ENCODE measurements around the gene CBX5. TPM values are rescaled to one million over a fixed set of nuclear protein-coding genes. Genes with fewer than 3 reads are reported as not detected.

Gene CBX5
- total RNA-seq, 1 donor from 2014 or later, result 97.5 TPM

- no peak for DNase-seq (ENCODE audit: low read depth)
Measured at GRCh38 chr12:54225666-54226065, 54.3 kb downstream of the CBX5 start.

- peak; percentile 85 for DNase-seq (ENCODE audit: low read depth)
Measured at GRCh38 chr12:54222609-54223008, 57.3 kb downstream of the CBX5 start.

DNA sequence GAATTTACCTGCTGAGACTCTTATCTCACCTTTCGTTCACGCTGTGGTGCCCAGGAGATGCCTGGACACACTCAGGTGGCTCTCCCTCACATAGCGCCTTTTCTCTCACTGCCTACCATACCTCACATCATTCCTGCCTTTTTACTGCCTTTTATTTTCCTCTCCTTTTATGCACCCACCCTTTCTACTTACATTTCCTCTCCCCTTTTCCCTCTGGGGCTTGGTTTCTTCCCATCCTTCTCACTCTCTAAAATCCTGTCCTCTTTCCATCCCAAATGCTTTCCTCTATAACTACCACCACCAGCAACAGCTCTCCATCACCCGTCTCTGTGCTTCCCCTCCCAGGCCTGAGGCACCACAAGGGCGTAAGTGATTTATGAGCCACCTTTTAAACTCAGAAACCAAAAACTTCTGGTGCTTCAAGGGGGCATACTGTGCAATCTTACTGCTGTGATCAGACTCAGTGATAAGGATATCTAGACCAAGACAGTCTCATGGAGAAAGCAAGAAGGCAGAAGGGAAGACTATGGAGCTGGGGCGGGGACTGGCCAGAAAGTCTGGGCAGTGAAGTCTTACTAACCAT lies 58.4 kb downstream of the CBX5 start:
- DNase-seq (ENCODE audit: low read depth), result no peak

GRCh38 chr12:54220567-54220966 lies 59.4 kb downstream of the CBX5 start:
- DNase-seq (ENCODE audit: low read depth), result no peak

DNA sequence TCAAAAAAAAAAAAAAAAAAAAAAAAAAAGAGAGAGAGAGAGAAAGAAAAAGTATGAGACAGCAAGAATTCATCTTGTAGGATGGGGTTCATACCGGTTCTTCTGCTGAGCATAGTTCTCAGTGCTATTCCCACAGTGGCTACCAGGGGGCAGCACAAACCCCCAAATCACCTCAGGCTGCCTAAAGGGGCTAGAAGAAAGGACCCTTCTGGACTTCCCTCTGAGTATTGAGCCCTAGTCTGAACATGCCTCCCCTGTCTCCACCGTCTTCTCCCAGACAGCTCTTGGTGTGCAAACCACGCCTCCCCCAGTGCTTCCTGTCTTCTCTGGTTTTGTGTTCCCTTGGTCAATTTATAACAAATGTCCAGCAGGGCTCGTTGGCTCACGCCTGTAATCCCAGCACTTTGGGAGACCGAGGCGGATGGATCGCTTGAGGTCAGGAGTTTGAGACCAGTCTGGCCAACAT lies 59.8 kb downstream of the CBX5 start:
- DNase-seq (ENCODE audit: low read depth), result peak; percentile 79

GRCh38 chr12:54217774-54218241 lies 62.1 kb downstream of the CBX5 start:
- no peak for DNase-seq (ENCODE audit: low read depth)

- DNase-seq (ENCODE audit: low read depth), result peak; percentile 64
Measured at GRCh38 chr12:54216797-54217661, 62.9 kb downstream of the CBX5 start.

- DNase-seq (ENCODE audit: low read depth), result no peak
Measured at GRCh38 chr12:54215989-54216796, 63.7 kb downstream of the CBX5 start.

DNA sequence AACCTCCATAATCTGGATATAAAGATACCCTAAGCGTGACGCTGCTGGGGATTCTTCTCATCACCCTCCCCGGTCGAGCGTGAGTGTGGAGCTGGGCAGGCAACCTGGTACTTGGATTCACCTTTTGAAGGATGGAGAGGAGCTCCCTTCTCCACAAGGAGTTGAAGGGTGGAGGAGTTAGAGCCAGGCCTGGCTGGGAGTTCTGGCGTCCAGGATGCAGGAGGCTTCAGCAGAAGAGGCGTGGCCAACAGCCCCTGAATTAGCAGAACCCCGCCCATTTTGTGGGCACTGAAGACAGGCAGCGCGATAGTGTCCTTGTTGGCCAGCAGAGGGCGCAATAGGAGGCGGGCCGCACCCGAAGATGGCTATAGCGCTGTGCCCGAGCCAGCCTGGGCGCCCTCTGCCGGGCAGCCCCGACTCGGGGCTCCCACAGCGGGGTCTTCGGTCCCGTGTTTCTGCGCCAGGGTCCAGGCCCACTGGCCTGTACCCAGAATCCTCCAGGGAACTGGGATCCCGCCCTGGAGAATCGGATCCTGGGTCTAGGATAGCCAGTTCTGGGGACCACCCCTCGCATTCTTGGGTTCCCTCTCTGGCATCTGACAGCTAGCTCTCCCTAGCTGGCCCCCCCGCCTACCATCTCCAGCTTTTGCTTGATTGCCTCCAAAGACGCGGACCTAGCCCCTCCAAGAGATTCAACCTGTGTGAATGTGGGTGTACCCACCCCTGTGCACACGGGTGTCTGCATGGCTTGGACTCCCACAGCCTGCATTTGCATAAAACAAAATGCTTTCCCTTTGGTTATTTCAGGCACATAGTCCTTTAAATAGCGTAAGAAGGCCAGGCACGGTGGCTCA lies 65.1 kb downstream of the CBX5 start:
- DNase-seq (ENCODE audit: low read depth), result peak; percentile 83

GRCh38 chr12:54213079-54213478 lies 66.8 kb downstream of the CBX5 start:
- DNase-seq (ENCODE audit: low read depth), result no peak

GRCh38 chr12:54211920-54212319 lies 68.0 kb downstream of the CBX5 start:
- DNase-seq (ENCODE audit: low read depth), result no peak

GRCh38 chr12:54210400-54210790 lies 69.5 kb downstream of the CBX5 start:
- no peak for DNase-seq (ENCODE audit: low read depth)

DNA sequence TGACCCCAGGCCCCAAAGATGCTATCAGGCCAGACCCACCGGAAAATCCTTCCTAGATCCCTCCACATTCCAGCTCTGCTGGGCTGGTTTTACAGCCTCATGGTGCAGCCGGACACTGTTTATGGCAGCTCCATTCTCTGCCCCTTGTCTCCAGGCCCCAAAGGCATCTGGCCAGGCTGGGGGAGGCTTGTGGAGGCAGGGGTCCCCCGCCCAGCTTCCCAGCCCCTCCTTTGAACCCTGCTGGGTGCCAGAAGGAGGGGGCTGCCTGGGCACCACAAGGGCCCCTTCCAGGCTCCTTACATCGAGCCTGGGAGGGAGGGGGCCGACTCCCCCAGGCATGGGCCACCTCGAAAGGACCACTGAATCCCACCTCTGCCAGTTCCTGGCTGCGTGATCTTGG lies 71.3 kb downstream of the CBX5 start:
- no peak for DNase-seq (ENCODE audit: low read depth)

DNA sequence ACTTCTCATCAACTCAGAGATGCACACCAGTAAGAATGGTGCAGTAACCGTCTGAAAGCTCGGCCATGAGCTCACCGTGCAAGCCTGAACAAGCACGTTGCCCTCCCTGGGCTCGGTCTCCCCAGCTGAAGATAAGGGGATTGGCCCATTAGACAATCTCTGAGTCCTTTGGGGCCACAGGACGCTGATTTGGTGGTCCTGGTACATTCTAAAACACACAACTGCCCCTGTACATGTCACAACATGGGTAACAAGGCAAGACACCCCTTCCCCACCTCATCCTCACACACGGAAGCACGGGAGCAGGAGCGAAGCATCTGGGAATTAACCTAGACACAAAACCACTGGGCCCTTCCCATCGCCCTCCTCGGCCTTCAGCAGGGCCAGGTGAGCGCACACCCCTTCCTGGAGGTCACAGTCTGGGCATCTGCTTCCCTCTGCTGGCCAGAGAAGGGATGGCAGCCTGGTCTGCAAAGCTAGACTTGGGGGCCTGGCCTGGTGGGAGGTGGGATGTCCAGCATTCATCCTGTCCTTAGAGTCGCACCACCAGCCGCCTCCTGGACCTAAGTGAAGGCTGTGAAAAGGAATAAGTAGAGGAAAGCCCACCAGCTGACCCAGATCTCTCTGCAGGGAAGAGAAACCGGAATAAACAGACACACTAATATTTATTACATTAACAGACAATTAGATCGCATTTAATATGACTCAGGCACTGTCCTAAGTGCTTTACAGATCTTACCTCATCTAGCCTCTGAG lies 72.2 kb downstream of the CBX5 start:
- DNase-seq (ENCODE audit: low read depth), result peak; percentile 60

DNA sequence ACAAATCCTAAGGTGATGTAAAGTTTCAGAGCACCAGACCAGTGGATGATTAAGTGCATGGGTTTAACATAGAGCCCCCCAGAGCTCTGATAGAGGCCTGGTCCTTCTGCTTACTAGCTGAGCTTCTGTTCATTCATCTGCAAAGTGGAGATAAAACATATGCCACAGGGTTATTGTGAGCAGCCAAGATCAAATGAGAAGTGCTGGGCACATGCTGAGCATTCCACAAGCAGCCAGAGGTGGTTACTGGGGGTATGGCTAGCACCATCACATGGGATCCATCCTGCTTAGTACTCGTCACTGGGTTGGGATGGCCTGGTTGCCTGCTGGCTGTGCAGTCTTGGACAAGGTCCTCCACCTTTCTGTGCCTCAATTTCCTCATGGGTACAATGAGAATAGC lies 73.1 kb downstream of the CBX5 start:
- no peak for DNase-seq (ENCODE audit: low read depth)

- DNase-seq (ENCODE audit: low read depth), result no peak
Measured at GRCh38 chr12:54204316-54204715, 75.6 kb downstream of the CBX5 start.

DNA sequence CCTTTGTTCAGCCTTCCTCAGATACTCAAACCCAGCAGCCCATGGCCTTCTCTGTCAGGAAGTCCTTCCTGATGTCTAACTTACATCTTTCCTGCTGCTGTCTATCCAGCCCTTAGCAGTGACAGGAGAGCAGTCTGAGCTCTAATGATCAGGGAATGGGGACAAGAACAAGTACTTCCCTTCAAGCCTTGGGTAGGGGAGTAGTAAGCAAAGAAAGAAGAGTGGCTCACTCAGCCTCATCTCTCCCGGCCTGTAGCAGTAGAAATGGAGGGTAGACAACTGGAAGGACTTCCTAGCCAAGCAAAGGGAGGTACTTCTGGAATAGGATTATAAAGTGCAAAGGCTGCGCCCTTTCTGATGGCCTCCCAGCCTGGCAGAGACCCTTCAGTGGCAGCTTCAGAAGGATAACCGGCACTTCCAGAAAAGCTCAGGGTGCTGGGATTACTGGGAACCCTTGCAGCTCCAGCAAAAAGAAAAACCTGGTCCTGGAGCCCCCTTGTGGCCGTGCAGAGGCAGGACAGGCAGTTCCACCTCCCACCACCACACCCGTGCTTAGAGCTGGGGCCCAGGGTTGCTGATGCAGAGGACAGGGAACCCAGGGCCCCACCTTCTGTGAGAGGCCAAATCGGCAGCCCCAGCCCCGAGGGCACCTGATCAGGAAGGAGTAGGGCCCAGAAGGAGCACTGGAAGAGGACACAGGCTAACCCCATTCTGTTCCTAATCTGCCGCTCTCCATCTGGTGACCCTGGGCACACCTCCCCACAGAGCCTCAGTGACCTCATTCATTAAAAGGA lies 78.7 kb downstream of the CBX5 start:
- DNase-seq (ENCODE audit: low read depth), result peak; percentile 57

DNA sequence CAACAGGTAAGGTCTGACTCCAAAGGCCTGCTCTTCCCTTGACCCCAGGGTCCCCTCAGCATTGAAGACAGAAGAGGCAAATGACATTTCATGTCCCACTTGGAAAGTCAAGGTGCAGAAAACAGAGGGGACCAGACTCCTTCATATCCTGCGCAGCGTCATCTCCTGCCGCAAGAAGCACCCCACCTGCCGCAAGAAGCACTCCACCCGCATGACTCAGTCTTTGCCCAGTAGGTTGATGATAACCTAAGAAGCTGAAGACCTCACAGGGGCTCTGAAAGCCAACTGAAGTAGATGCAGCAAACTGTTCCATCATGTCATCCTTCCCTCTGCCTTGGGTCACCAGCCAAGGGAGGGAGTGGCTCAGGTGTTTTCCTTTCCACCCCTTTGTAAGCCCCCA lies 79.5 kb downstream of the CBX5 start:
- no peak for DNase-seq (ENCODE audit: low read depth)

GRCh38 chr12:54199917-54200316 lies 80.0 kb downstream of the CBX5 start:
- no peak for DNase-seq (ENCODE audit: low read depth)

DNA sequence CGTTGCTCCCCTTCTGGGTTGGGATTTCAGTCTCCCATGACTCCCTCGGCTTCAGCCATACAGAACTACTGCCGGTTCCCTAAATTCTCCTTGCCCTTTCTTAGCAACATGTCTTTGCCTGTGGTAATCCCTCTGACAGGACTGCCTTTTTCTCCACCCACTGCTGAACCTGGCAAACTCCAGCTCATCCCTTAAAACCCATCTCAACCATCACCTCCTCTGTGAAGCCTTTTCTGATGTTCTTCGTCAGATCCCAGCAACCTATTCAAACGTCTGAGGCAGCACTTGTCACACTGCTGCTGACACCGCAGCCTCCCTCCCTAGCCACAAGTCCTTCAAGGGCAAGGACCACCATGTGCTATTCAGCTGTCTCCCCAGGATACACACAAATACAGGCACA lies 80.9 kb downstream of the CBX5 start:
- no peak for DNase-seq (ENCODE audit: low read depth)
